GM21390 (cell line): ENCODE results near the gene TRIP13.

Experiments
- ATAC-seq: cut with Tn5 transposase; IDR thresholded peaks from one replicate; pipeline ENCODE4 v1.9.1; 2021; ENCODE audit not compliant: unreplicated experiment

TRIP13 gene

GRCh38 chr5:949815-950560 is 57.3 kb downstream of the TRIP13 start:
- no peak for ATAC-seq

GRCh38 chr5:951940-952596 is 59.4 kb downstream of the TRIP13 start:
- ATAC-seq = no peak

- no peak for ATAC-seq
Measured at GRCh38 chr5:952597-953271, 60.0 kb downstream of the TRIP13 start.

GRCh38 chr5:953535-954449 is 61.1 kb downstream of the TRIP13 start:
- no peak for ATAC-seq

- no peak for ATAC-seq
Measured at GRCh38 chr5:955886-956761, 63.4 kb downstream of the TRIP13 start.

GRCh38 chr5:956941-957747 is 64.5 kb downstream of the TRIP13 start:
- peak; percentile 54 for ATAC-seq

- ATAC-seq = no peak
Measured at GRCh38 chr5:957748-958485, 65.2 kb downstream of the TRIP13 start.

GRCh38 chr5:958701-959571 is 66.3 kb downstream of the TRIP13 start:
- ATAC-seq = no peak

- ATAC-seq = no peak
Measured at GRCh38 chr5:959581-960531, 67.2 kb downstream of the TRIP13 start.

GRCh38 chr5:960551-960950 is 67.9 kb downstream of the TRIP13 start:
- no peak for ATAC-seq

GRCh38 chr5:961002-961710 is 68.5 kb downstream of the TRIP13 start:
- no peak for ATAC-seq

GRCh38 chr5:961711-962240 is 69.1 kb downstream of the TRIP13 start:
- no peak for ATAC-seq

- ATAC-seq = no peak
Measured at GRCh38 chr5:962386-962785, 69.7 kb downstream of the TRIP13 start.

- no peak for ATAC-seq
Measured at GRCh38 chr5:962801-963200, 70.1 kb downstream of the TRIP13 start.

GRCh38 chr5:963310-963672 is 70.6 kb downstream of the TRIP13 start:
- ATAC-seq = peak; percentile 42
